Measurements from ENCODE around the gene CDH15. TPM values are rescaled to one million over a fixed set of nuclear protein-coding genes. Genes with fewer than 3 reads are reported as not detected.

CDH15 gene
- total and polyA plus RNA-seq, 2 donors from 2014 or later = 0.22 to 0.31 TPM

GRCh38 chr16:89189358-89190025 is 17.9 kb downstream of the CDH15 start:
- TF ChIP-seq CTCF (IDR thresholded peaks at IDR 0.05; ENCODE audit: borderline replicate concordance, extremely low read depth, insufficient read depth) = no peak
- no peak for FAIRE-seq
- Histone ChIP-seq H3K27ac (ENCODE audit: low read depth in 2 of 2, low read length in 2 of 2) (no peak overlapping the region), H3K4me1 (ENCODE audit: control insufficient read depth in 2 of 3, insufficient read depth in 2 of 3, low read depth in 1 of 3, low read length in 3 of 3) (peaks cover 0 to 8% (median 0%) of the 10 kb centered on the region in 3 donors), H3K9me3 (ENCODE audit: control insufficient read depth in 2 of 3, insufficient read depth in 1 of 3, low read length in 3 of 3) (no peaks in the 10 kb centered on the region), H3K27me3 (ENCODE audit: control insufficient read depth, insufficient read depth, low read length) (no peaks in the 10 kb centered on the region), H3K9ac (ENCODE audit: low read length in 3 of 3) (no peak overlapping the region), H3K4me3 (ENCODE audit: low read length in 3 of 3) (no peak overlapping the region), H3K36me3 (ENCODE audit: control insufficient read depth in 2 of 3, insufficient read depth in 3 of 3, low read length in 3 of 3) (no peaks in the 10 kb centered on the region)
- DNase-seq = peak in 1 of 5 donors; percentile 39
- intact Hi-C loops (cut with DNase I) = no loop called here

- Histone ChIP-seq H3K27me3 (ENCODE audit: control insufficient read depth, insufficient read depth, low read length) (no peaks in the 10 kb centered on the region), H3K27ac (ENCODE audit: low read depth in 2 of 2, low read length in 2 of 2) (no peak overlapping the region), H3K36me3 (ENCODE audit: control insufficient read depth in 2 of 3, insufficient read depth in 3 of 3, low read length in 3 of 3) (no peaks in the 10 kb centered on the region), H3K4me3 (ENCODE audit: low read length in 3 of 3) (no peak overlapping the region), H3K9me3 (ENCODE audit: control insufficient read depth in 2 of 3, insufficient read depth in 1 of 3, low read length in 3 of 3) (no peaks in the 10 kb centered on the region), H3K4me1 (ENCODE audit: control insufficient read depth in 2 of 3, insufficient read depth in 2 of 3, low read depth in 1 of 3, low read length in 3 of 3) (peaks cover 0 to 8% (median 0%) of the 10 kb centered on the region in 3 donors), H3K9ac (ENCODE audit: low read length in 3 of 3) (no peak overlapping the region)
- no peak for TF ChIP-seq CTCF (IDR thresholded peaks at IDR 0.05; ENCODE audit: borderline replicate concordance, extremely low read depth, insufficient read depth)
- intact Hi-C loops (cut with DNase I) = no loop called here
- FAIRE-seq = no peak
- DNase-seq = peak in 2 of 5 donors; percentile 48 to 66
These were observed 18.8 kb downstream of the CDH15 start for GRCh38 chr16:89190150-89190958.

- H3K27ac ChIP-seq (ENCODE audit: low read depth in 2 of 2, low read length in 2 of 2) = no peak overlapping the region
- no peak overlapping the region for H3K4me3 ChIP-seq (ENCODE audit: low read length in 3 of 3)
- H3K36me3 ChIP-seq (ENCODE audit: control insufficient read depth in 2 of 3, insufficient read depth in 3 of 3, low read length in 3 of 3) = no peaks in the 10 kb centered on the region
- FAIRE-seq (no peak), DNase-seq (peak in 2 of 5 donors; percentile 80 to 84)
- H3K9ac ChIP-seq (ENCODE audit: low read length in 3 of 3) = no peak overlapping the region
- H3K27me3 ChIP-seq (ENCODE audit: control insufficient read depth, insufficient read depth, low read length) = no peaks in the 10 kb centered on the region
- intact Hi-C loops (cut with DNase I) = no loop called here
- TF ChIP-seq CTCF (IDR thresholded peaks at IDR 0.05; ENCODE audit: borderline replicate concordance, extremely low read depth, insufficient read depth) = no peak
- H3K4me1 ChIP-seq (ENCODE audit: control insufficient read depth in 2 of 3, insufficient read depth in 2 of 3, low read depth in 1 of 3, low read length in 3 of 3) = peaks cover 0 to 8% (median 0%) of the 10 kb centered on the region in 3 donors
- no peaks in the 10 kb centered on the region for H3K9me3 ChIP-seq (ENCODE audit: control insufficient read depth in 2 of 3, insufficient read depth in 1 of 3, low read length in 3 of 3)
These were observed 19.7 kb downstream of the CDH15 start for GRCh38 chr16:89191033-89191900.
